ENCODE results near the gene GPHB5.

GRCh38 chr14:63269561-63270225 lies 49.0 kb downstream of the GPHB5 start:
- TF ChIP-seq CEBPB (IDR thresholded peaks at IDR 0.05): no peak
- no peak for TF ChIP-seq EP300 (IDR thresholded peaks at IDR 0.05; ENCODE audit: borderline replicate concordance)
- no peak for TF ChIP-seq USF1 (IDR thresholded peaks at IDR 0.05)
- no peak for TF ChIP-seq NFIC (IDR thresholded peaks at IDR 0.05)
- TF ChIP-seq, protein P1, sequence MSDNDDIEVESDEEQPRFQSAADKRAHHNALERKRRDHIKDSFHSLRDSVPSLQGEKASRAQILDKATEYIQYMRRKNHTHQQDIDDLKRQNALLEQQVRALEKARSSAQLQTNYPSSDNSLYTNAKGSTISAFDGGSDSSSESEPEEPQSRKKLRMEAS (IDR thresholded peaks at IDR 0.05): no peak
- no peak for TF ChIP-seq RAD21 (IDR thresholded peaks at IDR 0.05; ENCODE audit: low read depth)
- no peak for TF ChIP-seq FOXM1 (IDR thresholded peaks at IDR 0.05; ENCODE audit: borderline replicate concordance, low read depth)
- no peak for TF ChIP-seq TAF1 (IDR thresholded peaks at IDR 0.05; ENCODE audit: low read depth)
- TF ChIP-seq, protein P2, sequence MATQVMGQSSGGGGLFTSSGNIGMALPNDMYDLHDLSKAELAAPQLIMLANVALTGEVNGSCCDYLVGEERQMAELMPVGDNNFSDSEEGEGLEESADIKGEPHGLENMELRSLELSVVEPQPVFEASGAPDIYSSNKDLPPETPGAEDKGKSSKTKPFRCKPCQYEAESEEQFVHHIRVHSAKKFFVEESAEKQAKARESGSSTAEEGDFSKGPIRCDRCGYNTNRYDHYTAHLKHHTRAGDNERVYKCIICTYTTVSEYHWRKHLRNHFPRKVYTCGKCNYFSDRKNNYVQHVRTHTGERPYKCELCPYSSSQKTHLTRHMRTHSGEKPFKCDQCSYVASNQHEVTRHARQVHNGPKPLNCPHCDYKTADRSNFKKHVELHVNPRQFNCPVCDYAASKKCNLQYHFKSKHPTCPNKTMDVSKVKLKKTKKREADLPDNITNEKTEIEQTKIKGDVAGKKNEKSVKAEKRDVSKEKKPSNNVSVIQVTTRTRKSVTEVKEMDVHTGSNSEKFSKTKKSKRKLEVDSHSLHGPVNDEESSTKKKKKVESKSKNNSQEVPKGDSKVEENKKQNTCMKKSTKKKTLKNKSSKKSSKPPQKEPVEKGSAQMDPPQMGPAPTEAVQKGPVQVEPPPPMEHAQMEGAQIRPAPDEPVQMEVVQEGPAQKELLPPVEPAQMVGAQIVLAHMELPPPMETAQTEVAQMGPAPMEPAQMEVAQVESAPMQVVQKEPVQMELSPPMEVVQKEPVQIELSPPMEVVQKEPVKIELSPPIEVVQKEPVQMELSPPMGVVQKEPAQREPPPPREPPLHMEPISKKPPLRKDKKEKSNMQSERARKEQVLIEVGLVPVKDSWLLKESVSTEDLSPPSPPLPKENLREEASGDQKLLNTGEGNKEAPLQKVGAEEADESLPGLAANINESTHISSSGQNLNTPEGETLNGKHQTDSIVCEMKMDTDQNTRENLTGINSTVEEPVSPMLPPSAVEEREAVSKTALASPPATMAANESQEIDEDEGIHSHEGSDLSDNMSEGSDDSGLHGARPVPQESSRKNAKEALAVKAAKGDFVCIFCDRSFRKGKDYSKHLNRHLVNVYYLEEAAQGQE (IDR thresholded peaks at IDR 0.05; ENCODE audit: low read depth): no peak
- TF ChIP-seq YY1 (IDR thresholded peaks at IDR 0.05; ENCODE audit: low read depth): no peak
- no peak for TF ChIP-seq TCF12 (IDR thresholded peaks at IDR 0.05; ENCODE audit: low read depth)
- no peak for TF ChIP-seq EGR1 (IDR thresholded peaks at IDR 0.05)

Data from Ishikawa (cell line).